ENCODE results near the gene SLC30A9.

SLC30A9 gene

DNA sequence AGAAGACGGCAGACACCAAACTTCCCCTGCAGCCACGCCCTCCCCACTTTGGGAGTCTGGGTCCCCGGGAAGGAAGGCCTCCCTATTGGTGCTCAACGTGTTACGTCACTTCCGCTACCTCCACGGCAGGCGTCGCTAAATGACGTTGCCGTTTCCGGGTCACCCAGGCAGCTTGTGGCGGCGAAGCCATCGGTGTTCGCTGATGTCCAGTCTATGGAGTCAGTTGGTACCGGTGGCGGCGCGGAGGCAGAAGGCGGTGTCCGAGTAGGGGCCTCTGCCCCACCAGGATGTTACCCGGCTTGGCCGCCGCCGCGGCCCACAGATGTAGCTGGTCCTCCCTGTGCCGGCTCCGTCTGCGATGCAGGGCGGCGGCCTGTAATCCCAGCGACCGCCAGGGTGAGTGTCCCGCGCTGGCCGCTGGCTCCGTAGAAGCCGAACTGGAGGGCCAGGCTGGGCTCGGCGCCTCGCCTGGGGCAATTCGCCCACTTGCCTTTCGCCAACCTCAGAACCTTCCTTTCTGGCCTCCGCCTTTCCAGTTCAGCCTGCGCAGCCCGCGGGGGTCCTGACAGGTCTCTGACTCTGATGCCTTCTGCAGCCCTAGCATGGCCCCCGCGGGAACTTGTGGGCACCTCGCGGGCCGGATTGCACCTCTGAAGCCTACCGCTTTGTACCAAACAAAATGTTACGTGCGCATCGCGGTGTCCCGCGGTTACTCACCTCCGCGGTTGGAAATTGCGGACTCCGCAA is at the start of gene SLC30A9:
SLC30A9 (plus strand) TSS at position 166 of the 747 bp plus-strand sequence; CDS start at position 288, 122 bp downstream.
- DNase-seq, result peak; percentile 64

DNA sequence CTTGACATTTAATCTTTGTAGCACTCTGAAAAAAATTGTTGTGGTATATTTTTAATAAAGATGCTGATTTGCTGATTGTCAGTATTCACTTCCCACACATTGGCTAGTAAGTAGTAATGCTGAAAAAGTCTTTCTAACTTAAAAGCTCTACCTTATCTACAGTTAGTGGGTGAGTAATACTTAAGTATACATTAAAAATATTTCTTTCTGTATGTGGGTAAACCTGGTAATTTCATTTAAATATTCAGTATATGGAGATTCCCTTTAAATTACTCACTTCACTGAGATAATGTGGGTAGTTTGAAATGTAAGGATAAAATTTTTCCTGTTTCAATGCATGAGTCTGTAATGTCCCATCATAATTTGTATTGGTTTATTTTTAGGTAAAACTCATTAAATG is 49.5 kb upstream of the SLC30A9 start:
- DNase-seq, result no peak

DNA sequence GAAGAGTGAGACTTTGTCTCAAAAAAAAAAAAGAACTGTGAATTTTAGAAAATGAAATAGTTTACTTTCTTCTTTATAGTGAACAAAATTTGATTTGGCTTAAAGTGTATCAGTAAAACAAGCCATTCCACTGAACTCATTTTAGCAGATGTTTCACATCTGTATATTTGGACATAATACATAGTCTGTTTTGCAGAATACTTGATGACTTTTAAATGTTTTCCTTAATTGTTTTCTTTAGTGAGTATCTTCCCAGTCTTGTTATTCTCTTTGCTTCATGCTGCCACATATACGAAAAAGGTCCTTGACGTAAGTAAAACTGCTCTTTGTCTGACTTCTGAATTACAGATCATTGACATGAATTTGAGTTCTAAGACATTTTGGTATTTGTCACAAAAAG is 46.8 kb upstream of the SLC30A9 start:
- no peak for DNase-seq

DNA sequence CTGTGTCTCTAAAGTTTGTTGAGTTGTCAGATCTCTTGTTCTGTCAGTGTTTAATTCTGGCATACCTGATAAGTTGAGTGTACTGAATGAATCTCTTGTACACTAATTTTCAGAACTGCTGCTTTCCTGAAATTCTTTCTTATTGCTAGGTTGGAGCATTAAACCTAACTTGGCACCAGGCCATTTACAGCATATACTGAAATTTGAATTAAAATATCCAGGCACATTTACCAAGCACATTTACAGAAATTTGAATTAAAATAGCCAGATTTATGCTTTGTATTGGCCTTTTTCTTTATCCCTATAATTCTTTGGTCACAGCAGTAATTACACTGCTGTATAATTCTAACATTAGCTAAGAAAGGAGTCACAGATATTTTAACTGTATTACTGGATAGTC is 46.2 kb upstream of the SLC30A9 start:
- DNase-seq, result no peak

DNA sequence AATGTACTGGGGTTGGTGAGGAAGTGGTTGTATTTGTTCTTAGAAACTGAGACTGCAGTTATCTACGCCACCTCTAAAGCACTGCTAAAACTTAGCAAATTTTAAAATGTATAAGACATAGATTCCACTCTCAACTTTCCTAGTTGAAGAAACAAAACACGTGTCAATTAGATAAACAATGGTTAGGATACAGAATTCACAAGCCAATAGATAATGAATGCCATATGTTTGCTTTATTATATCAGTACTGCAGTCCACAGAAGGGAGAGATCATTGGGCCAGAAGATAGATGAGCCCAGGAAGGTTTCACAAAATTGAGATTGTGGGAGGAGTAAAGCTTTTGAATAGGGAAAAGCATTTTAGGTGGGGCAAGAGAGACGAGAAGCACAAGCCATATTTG is 40.8 kb upstream of the SLC30A9 start:
- no peak for DNase-seq

DNA sequence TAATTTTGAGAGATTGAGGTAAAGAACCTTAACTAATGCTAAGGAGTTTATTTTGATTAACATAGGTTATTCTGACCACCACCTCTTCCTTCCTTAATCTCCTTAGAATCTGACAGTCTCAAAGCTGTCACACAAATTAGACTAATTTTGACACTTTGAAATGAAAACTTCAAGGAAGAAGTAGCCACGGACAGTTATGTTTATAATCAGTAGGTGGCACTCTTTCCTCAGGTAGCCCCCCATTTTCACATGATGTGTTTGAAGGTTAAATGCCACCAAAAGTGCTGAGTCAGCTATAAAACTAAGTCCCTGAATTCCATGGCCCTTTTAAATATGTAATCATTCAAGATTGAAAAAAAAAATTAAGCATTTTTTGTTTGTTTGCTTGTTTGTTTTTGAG is 32.7 kb upstream of the SLC30A9 start:
- no peak for DNase-seq

DNA sequence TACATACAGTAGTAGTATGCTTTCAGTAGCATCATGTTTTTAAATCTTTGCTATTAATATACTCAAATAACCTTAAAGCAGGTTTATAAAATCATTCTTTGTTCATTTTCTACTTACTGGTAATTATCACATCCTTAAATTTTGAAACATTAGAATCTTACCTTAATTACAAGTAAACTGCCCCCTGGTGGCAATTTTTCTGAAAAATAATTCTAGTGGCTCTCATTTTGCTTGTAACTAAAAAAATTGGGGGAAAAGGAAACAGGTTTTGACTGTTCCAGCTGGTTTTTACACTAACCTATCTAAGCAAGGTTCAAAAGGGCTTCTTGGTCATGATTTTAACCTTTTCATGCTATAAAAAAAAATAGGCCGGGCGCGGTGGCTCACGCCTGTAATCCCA is 27.2 kb upstream of the SLC30A9 start:
- no peak for DNase-seq

DNA sequence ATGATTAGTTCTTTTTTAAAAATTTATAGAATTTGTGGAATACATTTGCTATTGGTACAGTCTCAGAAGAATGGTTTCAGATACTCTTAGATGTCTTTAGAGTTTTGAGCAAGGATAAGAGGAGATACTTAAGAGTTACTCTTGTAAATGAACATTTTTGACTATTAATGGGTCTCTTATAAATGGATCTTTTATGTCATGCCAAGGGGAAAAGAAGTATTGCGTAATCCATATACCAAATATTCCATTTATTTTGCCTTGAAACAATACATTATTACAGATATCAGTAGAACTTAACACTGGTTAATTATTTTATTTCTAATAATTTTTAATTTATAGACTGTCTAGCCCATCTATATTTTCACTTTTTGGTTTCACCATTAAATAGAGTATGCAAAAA is 25.9 kb upstream of the SLC30A9 start:
- DNase-seq, result no peak

DNA sequence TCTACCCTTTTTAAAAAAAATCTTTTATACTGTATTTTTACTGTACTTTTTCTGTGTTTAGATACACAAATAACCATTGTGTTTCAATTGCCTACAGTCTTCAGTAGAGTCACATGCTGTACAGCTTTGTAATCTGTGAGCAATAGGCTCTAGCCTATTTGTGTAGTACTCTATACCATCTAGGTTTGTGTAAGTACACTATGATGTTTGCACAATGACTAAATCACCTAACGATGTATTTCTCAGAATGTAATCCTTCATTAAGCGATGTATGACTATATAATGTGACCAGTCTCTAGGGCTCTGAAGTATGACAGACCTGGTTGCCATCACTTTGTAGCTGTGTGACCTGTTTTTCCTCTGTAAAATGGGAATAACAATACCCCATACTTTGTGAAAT is 22.9 kb upstream of the SLC30A9 start:
- DNase-seq, result no peak

DNA sequence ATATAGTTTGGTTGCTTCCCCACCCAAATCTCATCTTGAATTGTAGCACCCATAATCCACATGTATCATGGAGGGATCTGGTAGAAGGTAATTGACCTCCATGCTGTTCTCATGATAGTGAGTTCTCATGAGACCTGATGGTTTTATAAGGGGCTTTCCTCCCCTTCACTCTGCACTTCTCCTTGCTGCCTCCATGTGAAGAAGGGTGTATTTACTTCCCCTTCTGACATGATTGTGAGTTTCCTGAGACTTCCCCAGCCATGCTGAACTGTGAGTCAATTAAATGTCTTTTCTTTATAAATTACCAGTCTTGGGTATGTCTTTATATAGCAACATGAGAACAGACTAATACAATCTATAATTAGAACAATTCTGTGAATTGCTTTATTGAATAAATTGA is 20.7 kb upstream of the SLC30A9 start:
- DNase-seq, result no peak

DNA sequence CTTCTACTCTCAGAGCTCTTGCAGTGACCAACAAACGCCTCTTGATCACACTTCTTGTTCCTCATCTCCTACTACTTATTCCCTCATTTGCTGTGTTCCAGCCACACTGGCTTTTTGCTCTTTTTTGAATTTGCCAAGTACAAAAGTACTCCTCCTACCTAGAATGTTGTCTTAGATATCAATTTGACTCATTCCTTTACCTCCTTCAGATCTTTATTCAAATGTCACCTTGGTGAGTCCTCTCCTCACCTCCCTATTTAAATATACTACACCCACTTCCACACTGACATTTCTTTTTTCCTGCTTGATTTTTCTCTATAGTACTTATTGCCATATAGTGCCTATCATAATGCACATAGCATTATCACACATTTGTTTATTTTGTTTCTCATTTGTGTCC is 15.0 kb upstream of the SLC30A9 start:
- no peak for DNase-seq

DNA sequence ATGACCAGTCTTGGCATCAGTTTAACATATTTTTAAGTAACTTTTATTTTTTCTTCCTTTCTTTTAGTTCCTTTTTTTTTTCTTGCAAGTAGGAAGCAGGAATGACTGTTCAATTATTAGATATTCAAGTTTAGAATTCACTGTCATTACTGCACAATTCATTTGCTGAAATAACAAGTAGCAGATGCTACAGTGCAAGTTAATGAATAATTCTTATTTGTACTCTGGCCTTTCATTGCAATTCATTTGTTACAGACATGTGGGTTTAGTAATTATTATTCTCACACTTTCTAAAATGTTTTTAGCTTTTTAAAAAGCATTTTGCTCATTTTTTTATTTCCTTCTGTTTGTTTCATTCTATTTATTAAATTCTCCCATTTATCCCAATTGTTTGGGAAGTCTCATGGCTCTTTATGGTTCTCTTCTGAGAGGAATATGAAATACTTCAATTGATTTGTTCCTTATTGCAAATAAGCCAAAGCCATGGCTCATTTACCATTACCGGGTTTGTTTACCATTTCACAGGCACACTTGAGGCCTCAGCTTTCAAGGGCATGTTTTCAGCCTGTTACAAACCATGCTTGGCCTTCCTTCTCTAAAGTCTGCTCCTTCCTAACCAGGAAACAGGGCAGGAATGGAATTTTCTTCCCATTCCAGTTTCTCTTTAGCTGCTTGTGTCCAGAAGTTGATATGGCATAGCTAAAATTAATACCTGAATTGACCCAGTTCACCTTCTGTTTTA is 13.4 kb upstream of the SLC30A9 start:
- DNase-seq, result peak; percentile 38

DNA sequence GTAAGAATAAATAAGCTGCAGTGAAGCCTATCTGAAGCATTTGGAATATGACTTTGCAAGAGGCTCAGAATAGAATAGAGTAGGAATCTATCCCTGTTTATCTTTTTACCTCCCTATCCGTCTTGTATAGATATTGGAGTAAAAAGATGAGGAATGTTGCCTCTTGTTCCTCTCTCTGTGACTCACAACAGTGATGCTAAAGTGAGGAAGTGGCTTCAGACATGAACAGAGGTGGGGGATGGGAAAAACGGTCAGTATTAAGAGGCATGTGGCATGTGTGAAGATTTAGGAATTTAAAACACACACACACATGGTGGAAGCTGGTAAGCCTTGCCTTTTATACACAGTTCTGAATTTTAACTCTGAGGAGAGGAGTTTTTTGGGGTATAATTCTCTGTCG is 12.6 kb upstream of the SLC30A9 start:
- DNase-seq, result no peak

DNA sequence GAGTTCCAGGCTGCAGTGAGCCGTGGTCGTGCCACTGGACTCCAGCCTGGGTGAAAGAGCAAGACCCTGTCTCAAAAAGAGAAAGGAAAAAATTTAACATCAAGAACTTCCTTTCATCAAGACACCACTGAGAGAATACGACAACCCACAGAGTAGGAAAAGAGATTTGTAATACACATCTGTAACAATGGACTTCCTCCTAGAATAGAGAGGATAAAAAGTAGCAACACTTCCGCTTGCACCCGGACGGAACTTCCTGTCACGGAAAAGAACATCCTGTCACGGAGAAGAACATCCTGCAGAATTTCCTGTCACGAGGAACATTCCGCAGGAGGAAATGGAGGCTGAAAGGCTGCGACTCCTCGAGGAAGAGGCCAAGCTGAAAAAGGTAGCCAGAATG is 8.9 kb upstream of the SLC30A9 start, which contains the start of gene DCAF4L1:
DCAF4L1 (plus strand) TSS at position 301 of the 400 bp plus-strand sequence; CDS start at position 338, 37 bp downstream.
- no peak for DNase-seq

DNA sequence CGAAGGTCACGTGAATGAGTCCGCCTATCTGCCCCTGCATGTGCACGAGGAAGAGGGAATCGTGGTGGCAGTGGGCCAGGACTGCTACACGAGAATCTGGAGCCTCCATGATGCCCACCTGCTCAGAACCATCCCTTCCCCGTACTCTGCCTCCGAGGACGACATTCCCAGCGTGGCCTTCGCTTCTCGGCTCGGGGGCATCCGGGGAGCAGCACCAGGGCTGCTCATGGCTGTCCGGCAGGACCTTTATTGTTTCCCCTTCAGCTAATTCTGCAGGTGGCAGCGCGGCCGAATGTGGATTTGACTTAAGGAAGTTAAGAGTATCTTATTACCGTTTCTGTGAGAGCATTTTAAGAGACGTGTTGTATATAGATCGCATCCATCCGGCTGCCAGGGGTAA is 7.6 kb upstream of the SLC30A9 start:
- DNase-seq, result no peak

DNA sequence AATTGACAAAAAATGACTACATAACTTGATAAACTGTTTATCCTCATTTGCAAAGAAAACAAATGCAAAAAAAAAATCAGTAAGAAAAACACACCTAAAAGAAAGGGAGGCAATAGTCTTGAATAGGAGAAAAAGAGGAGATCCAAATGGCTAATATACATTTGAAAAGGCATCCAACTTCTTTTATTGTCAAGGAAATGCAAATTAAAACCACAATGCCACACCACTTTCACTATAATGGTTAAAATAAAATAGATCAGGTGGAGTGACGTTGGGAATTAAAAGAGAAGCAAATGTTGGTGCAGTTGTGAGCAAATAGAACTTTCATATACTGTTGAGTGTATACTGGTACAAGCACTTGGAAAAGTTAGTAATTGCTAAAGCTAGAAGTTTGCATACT is 5.2 kb upstream of the SLC30A9 start:
- DNase-seq, result no peak

DNA sequence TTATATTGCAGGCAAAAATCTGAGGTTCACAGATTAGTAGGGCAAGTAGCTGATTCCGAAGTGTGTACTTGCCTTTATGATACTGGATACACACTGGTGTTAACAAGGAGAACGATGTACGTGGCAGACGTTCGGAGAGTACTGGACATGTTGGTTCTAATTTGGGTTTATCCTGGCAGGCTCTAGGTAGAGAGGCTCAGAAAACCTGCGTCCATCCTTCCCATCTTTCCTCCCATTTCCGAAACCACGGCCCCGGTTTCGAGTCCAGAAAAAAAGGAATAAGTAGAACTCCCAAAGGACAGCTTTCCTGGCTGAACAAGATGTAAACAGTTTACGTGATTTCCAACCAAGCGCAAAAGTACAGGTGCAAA is 351 bp upstream of the SLC30A9 start:
- DNase-seq, result no peak

DNA sequence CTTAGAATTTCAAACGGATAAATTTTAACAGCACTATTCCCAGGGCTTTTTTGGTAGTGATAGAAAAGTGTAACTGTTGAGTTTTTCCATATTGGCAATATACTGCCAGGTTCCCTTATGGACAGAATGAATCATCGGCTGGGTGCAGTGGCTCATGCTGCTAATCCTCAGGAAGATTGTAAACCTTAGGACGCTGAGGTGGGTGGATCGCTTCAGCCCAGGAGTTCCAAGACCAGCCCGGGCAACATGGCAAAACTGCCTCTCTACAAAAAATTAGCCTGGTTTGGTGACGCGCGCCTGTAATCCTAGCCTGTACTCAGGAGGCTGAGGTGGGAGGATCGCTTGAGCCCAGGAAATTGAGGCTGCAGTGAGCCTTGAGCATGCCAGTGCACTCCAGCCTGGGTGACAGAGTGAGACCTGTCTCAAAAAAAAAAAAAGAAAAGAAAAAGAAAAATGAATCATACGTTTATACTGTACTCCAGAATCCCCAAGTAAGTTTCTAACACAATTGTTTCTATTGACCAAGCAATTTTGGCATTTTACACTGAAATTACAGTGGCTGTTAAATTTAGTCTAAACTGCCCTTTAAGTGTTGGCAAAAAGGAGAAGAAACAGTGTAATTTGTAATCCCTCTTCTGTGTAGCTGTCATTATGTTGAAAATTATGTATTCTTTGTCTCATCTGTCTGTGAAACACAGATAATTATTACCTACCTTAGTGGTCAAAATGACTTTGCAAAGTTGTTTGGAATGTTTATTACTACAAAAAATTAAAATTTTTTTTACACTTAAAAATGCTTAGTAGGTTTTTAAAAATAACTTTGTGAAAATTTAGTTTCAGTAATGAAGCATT is 1.8 kb downstream of the SLC30A9 start:
- no peak for DNase-seq

DNA sequence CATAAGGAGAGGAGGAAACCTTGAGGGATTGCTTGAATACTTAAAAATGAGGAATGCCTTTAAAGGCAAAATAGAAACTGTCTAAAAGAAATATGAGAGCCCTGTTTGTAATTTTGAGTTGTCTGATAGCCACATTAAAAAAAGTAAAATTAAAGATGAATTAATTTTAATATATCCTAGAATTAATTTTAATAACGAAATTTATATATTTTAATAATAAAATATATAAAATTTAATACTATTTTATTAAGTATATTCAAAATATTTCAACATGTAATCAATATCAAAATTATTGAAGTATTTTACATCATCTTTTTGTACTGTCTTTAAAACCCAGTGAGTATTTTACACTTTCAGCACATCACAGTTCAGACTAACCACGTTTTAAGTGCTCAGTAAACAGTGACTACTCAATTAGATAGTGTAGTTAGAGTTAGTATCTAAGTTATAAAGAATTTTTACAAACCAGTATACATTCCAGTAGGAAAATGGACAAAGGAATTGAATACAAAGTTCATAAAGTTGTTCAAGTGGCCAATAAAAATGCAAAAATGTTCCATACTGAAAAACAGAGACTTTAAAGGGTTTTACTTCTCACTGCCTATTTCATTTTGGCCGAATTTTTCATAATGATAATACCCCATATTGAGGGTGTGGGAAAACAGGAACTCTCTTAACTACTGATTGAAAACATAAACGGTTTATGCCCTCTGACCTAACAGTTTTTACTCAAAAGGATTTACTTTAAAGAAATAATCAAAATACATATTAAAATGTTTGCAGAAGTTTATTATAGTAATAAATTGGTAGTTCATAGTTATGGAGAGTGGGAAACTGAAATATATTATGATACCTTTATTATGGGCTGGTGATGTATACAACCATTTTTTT is 2.9 kb downstream of the SLC30A9 start:
- DNase-seq, result no peak

DNA sequence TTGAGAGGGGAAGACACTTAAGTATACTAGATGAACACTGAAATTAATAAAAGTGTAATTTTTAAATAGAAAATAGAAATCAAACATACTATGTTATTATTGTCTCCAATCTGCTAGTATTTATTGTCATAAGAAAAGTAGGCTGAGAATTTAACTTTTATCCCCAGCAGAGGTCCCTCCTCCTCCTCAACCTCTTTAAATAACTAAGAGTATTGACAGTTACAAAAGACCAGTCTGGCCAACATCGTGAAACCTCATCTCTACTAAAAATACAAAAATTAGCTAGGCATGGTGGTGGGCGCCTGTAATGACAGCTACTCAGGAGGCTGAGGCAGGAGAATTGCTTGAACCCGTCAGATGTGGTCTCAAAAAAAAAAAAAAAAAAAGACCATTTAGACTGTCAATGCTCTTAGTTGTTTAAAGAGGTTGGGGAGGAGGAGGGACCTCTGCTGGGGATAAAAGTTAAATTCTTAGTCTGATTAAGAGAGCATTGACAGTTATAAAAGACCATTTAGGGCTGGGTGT is 4.2 kb downstream of the SLC30A9 start:
- DNase-seq, result no peak

DNA sequence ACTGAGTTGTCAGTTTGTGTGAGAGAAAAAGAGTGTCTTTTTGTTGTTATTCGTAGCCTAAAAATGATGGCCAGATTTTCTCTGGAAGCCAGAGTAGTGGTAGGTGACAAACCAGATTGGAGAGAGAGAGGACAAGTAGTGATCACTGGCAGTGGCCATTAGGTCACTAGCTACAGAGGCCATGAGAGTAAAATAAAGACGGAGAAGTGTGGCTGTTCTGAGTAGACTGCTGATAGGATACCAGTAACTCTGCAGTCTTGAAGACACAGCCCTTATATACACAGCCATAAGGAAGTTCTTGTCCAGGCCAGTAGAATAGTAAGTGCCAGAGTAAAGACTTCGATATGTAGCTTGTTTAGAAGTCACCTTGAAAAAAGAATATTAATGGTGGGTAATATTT is 7.7 kb downstream of the SLC30A9 start:
- no peak for DNase-seq

DNA sequence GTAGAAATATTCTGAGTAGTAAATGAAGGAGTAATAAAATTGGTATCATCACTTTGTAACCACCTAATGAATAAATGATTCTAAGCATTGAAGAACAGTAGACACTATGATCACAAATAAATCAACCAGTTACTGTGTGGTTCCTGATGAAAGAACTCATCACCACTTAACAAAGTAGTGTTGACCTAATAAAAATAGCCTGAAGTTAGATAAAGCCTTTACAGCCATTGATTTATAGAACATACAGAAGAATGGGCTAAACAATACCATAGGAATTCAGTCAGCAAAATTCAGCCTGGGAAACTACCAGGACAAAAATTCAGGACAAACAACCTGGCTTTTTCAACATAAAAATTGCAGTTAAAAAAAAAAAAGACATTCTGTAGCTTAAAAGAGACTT is 9.0 kb downstream of the SLC30A9 start:
- no peak for DNase-seq

Data from DMS79 (cell line).